K562 (cell line): Measurements from ENCODE around the gene IP6K2.

Source experiments
- ESRRA ChIP-seq: fragments of 450-650 bp; IDR thresholded peaks from 2 replicates; pipeline ENCODE4 v1.6.1; 2014; ENCODE audit warnings: low read depth, mild to moderate bottlenecking, moderate library complexity, borderline replicate concordance
- SP1 ChIP-seq: sonication (generic); formaldehyde crosslinking; IDR thresholded peaks from 2 replicates; pipeline ENCODE4 v1.8.1; 2022; ENCODE audit warnings: mild to moderate bottlenecking, missing genetic modification reagents

DNA sequence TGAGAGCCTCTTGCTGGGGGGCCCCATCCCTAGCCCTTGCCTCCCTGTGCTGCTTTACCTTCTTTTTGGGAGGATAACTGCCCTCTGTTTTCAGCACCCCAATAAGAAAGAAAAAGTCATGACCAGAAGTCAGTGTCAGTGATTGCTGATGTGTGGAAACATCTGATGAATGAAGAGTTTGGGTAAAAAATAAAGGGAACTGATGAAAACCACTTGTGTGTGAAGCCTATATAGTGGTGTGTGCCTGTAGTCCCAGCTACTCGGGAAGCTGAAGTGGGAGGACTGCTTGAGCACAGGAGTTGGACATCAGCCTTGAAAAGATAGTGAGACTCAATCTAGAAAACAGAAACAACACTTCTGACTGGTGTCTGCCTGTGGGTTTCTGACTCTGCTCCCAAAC lies 44.5 kb downstream of the IP6K2 start:
- TF ChIP-seq ESRRA (no peak), SP1 (no peak)
